DMS79 treated with DMSO at 0.1 percent for 48 hours (cell line): Measurements from ENCODE around the gene HDAC1.

ENCODE experiments used
- DNase-seq: peaks from one replicate; lab custom pipeline; 2025; lab: John Stamatoyannopoulos, UW

The HDAC1 gene

GRCh38 chr1:32373996-32374592 lies 82.2 kb downstream of the HDAC1 start:
- no peak for DNase-seq

GRCh38 chr1:32376199-32376598 lies 84.3 kb downstream of the HDAC1 start:
- DNase-seq: no peak

GRCh38 chr1:32377541-32378220 lies 85.8 kb downstream of the HDAC1 start:
- DNase-seq: no peak

GRCh38 chr1:32380057-32380456 lies 88.2 kb downstream of the HDAC1 start:
- DNase-seq: no peak
